ENCODE measurements around the gene AGPAT3.
"Not testable (repeated sequence)": the region's sequence is repeated elsewhere in the genome, so short reads cannot be mapped to it uniquely, and the experiment has no call there.

AGPAT3 gene

GRCh38 chr21:43834146-43834905 is 30.7 kb upstream of the AGPAT3 start:
- DNase-seq (ENCODE audit: low read depth), result no peak

- no peak for DNase-seq (ENCODE audit: low read depth)
Observed at GRCh38 chr21:43835050-43835449, 30.0 kb upstream of the AGPAT3 start.

GRCh38 chr21:43835861-43836260 is 29.2 kb upstream of the AGPAT3 start:
- no peak for DNase-seq (ENCODE audit: low read depth)

GRCh38 chr21:43836616-43837015 is 28.4 kb upstream of the AGPAT3 start:
- no peak for DNase-seq (ENCODE audit: low read depth)

- no peak for DNase-seq (ENCODE audit: low read depth)
Observed at GRCh38 chr21:43840259-43840658, 24.8 kb upstream of the AGPAT3 start.

- no peak for DNase-seq (ENCODE audit: low read depth)
Observed at GRCh38 chr21:43842742-43843141, 22.3 kb upstream of the AGPAT3 start.

GRCh38 chr21:43844906-43845305 is 20.1 kb upstream of the AGPAT3 start:
- DNase-seq (ENCODE audit: low read depth), result not testable (repeated sequence)

- DNase-seq (ENCODE audit: low read depth), result no peak
Observed at GRCh38 chr21:43845386-43845785, 19.6 kb upstream of the AGPAT3 start.

- no peak for DNase-seq (ENCODE audit: low read depth)
Observed at GRCh38 chr21:43846430-43846829, 18.6 kb upstream of the AGPAT3 start.

- no peak for DNase-seq (ENCODE audit: low read depth)
Observed at GRCh38 chr21:43847301-43847700, 17.7 kb upstream of the AGPAT3 start.

GRCh38 chr21:43848771-43849170 is 16.3 kb upstream of the AGPAT3 start:
- no peak for DNase-seq (ENCODE audit: low read depth)

GRCh38 chr21:43849532-43850299 is 15.3 kb upstream of the AGPAT3 start:
- no peak for DNase-seq (ENCODE audit: low read depth)

GRCh38 chr21:43850728-43851295 is 14.2 kb upstream of the AGPAT3 start:
- no peak for DNase-seq (ENCODE audit: low read depth)

- DNase-seq (ENCODE audit: low read depth), result no peak
Observed at GRCh38 chr21:43851593-43851992, 13.4 kb upstream of the AGPAT3 start.

- no peak for DNase-seq (ENCODE audit: low read depth)
Observed at GRCh38 chr21:43853851-43854772, 10.9 kb upstream of the AGPAT3 start.

- no peak for DNase-seq (ENCODE audit: low read depth)
Observed at GRCh38 chr21:43854773-43855633, 10.0 kb upstream of the AGPAT3 start.

- DNase-seq (ENCODE audit: low read depth), result no peak
Observed at GRCh38 chr21:43855955-43856354, 9.1 kb upstream of the AGPAT3 start.

GRCh38 chr21:43858806-43859648 is 6.0 kb upstream of the AGPAT3 start:
- DNase-seq (ENCODE audit: low read depth), result no peak

- DNase-seq (ENCODE audit: low read depth), result no peak
Observed at GRCh38 chr21:43859747-43860214, 5.2 kb upstream of the AGPAT3 start.

GRCh38 chr21:43861706-43862105 is 3.3 kb upstream of the AGPAT3 start:
- no peak for DNase-seq (ENCODE audit: low read depth)

Measured in stromal cell of bone marrow (primary cell).